HCT116 (cell line): ENCODE measurements around the gene SPTSSA. TPM values are rescaled to one million over a fixed set of nuclear protein-coding genes. Genes with fewer than 3 reads are reported as not detected.

Experiments used
- ATAC-seq: fragments of 200-7000 bp; cut with Tn5 transposase; 2 replicates; pipeline ENCODE4 v1.9.1; 2020; ENCODE audit warnings: mild to moderate bottlenecking, moderate library complexity
- BruUV-seq: library from RNA; stranded (reverse); fragments of 400-500 nt; replicated peaks from 2 replicates; lab custom pipeline; 2021; lab: Mats Ljungman, UMichigan
- CTCF ChIA-PET: fragments of 300-600 bp; sonication (Branson Sonifier 250); formaldehyde crosslinking; loops from one replicate; lab custom pipeline; 2021; ENCODE audit warnings: antibody characterized with exemption; lab: Charles Lee
- POLR2A ChIA-PET: fragments of 300-600, 350-600 bp; sonication (Branson Sonifier 250); formaldehyde crosslinking; loops from one replicate; lab custom pipeline; 2021; ENCODE audit warnings: antibody characterized with exemption; lab: Charles Lee
- RAD21 ChIA-PET, 2 experiments: fragments of 300-600 bp; sonication (Branson Sonifier 250); formaldehyde crosslinking; loops; one replicate each; lab custom pipeline; 2023; ENCODE audit warnings: low total read pairs in 2 of 2; ENCODE audit not compliant: uncharacterized antibody in 2 of 2, unreplicated experiment in 2 of 2, low non-redundant PET in 1 of 2; lab: Charles Lee
- DNase-seq: peaks from one replicate; pipeline ENCODE4 v3.0.0-alpha.2; 2010; ENCODE audit warnings: low read depth, low spot score
- H2AFZ ChIP-seq: fragments of 200-600 bp; shearing (Covaris generic), sonication (generic); 2 replicates; pipeline ENCODE4 v1.6.1; 2017; ENCODE audit warnings: low read depth, mixed run types, mixed read lengths, antibody characterized with exemption, low read length; ENCODE audit not compliant: poor library complexity, severe bottlenecking
- H3K27ac ChIP-seq: 2 replicates; pipeline ENCODE4 v1.5.1; 2012; ENCODE audit warnings: low read depth, low read length
- H3K27me3 ChIP-seq: fragments of 200-600 bp; sonication (generic); 2 replicates; pipeline ENCODE4 v1.6.1; 2016; ENCODE audit warnings: mixed run types, low read length, mixed read lengths; ENCODE audit not compliant: insufficient read depth
- H3K36me3 ChIP-seq, 2 experiments: fragments of 200-500 bp in 1 of 2; fragments of 200-600 bp in 1 of 2; sonication (Bioruptor generic) in 1 of 2; sonication (generic) in 1 of 2; 2 replicates each; pipeline versions ENCODE4 v1.5.1 to v1.6.1; 2014 to 2016; ENCODE audit warnings: low read length in 2 of 2, inconsistent platforms in 1 of 2, mixed read lengths in 1 of 2, mixed run types in 1 of 2; ENCODE audit not compliant: insufficient read depth in 2 of 2, control insufficient read depth in 1 of 2
- H3K4me1 ChIP-seq, 2 experiments: fragments of 200-600 bp in 1 of 2; sonication (generic) in 1 of 2; 2 replicates each; pipeline versions ENCODE4 v1.5.1 to v1.6.1; 2012 to 2017; ENCODE audit warnings: low read length in 2 of 2, inconsistent platforms in 1 of 2, mild to moderate bottlenecking in 1 of 2, mixed read lengths in 1 of 2, mixed run types in 1 of 2, moderate library complexity in 1 of 2; ENCODE audit not compliant: insufficient read depth in 2 of 2, control insufficient read depth in 1 of 2
- H3K4me2 ChIP-seq: fragments of 200-600 bp; sonication (generic); 2 replicates; pipeline ENCODE4 v1.6.1; 2017; ENCODE audit warnings: mixed run types, low read length, mixed read lengths
- H3K4me3 ChIP-seq, 2 experiments: fragments of 200-600 bp in 1 of 2; sonication (generic) in 1 of 2; replicated peaks in 1 of 2; 2 replicates each; pipeline ENCODE4 v1.5.1; 2011 to 2016; ENCODE audit warnings: low read length in 2 of 2, control low read depth in 1 of 2, low read depth in 1 of 2, mild to moderate bottlenecking in 1 of 2, mixed read lengths in 1 of 2, mixed run types in 1 of 2
- H3K79me2 ChIP-seq: fragments of 200-600 bp; sonication (generic); 2 replicates; pipeline ENCODE4 v1.6.1; 2017; ENCODE audit warnings: mild to moderate bottlenecking, mixed run types, low read length, moderate library complexity, mixed read lengths; ENCODE audit not compliant: insufficient read depth
- H3K9ac ChIP-seq: fragments of 200-600 bp; sonication (generic); 2 replicates; pipeline ENCODE4 v1.6.1; 2016; ENCODE audit warnings: low read length, mixed read lengths
- H3K9me2 ChIP-seq: fragments of 200-600 bp; sonication (generic), shearing (Covaris generic); 2 replicates; pipeline ENCODE4 v1.6.1; 2017; ENCODE audit warnings: mixed run types, mild to moderate bottlenecking, moderate library complexity; ENCODE audit not compliant: insufficient read depth
- H3K9me3 ChIP-seq, 2 experiments: fragments of 200-500 bp in 1 of 2; fragments of 200-600 bp in 1 of 2; sonication (Bioruptor generic) in 1 of 2; sonication (generic) in 1 of 2; 2 replicates each; pipeline ENCODE4 v1.6.1; 2014 to 2017; ENCODE audit warnings: low read length in 2 of 2, mixed read lengths in 2 of 2, inconsistent platforms in 1 of 2, low read depth in 1 of 2, mild to moderate bottlenecking in 1 of 2, mixed run types in 1 of 2, moderate library complexity in 1 of 2; ENCODE audit not compliant: control insufficient read depth in 1 of 2, insufficient read depth in 1 of 2
- H4K20me1 ChIP-seq: fragments of 200-600 bp; sonication (generic), shearing (Covaris generic); 2 replicates; pipeline ENCODE4 v1.6.1; 2017; ENCODE audit warnings: mixed run types, mild to moderate bottlenecking, moderate library complexity; ENCODE audit not compliant: insufficient read depth
- ATF3 ChIP-seq: IDR thresholded peaks from 2 replicates; pipeline ENCODE4 v1.6.1; 2012
- ELF1 ChIP-seq: IDR thresholded peaks from 2 replicates; pipeline ENCODE4 v1.6.1; 2012; ENCODE audit warnings: low read depth, borderline replicate concordance
- EZH2 ChIP-seq: fragments of 200-600 bp; sonication (generic); IDR thresholded peaks from 2 replicates; pipeline ENCODE4 v1.6.1; 2017; ENCODE audit warnings: antibody characterized with exemption, mixed run types
- FOSL1 ChIP-seq: IDR thresholded peaks from 2 replicates; pipeline ENCODE4 v1.6.1; 2012; ENCODE audit warnings: low read depth
- JUND ChIP-seq: IDR thresholded peaks from 2 replicates; pipeline ENCODE4 v1.6.1; 2012
- MAX ChIP-seq: IDR thresholded peaks from 2 replicates; pipeline ENCODE4 v1.6.1; 2012
- POLR2A ChIP-seq: IDR thresholded peaks from 2 replicates; pipeline ENCODE4 v1.7.0; 2011; ENCODE audit warnings: borderline replicate concordance; ENCODE audit not compliant: insufficient read depth, insufficient read length; ENCODE audit errors: extremely low read depth
- RAD21 ChIP-seq: IDR thresholded peaks from 2 replicates; pipeline ENCODE4 v1.6.1; 2012; ENCODE audit warnings: low read depth, mild to moderate bottlenecking
- REST ChIP-seq: IDR thresholded peaks from 2 replicates; pipeline ENCODE4 v1.6.1; 2012; ENCODE audit warnings: low read depth
- SIN3A ChIP-seq: IDR thresholded peaks from 2 replicates; pipeline ENCODE4 v1.6.1; 2012; ENCODE audit warnings: low read depth
- ZBTB33 ChIP-seq: IDR thresholded peaks from 2 replicates; pipeline ENCODE4 v1.6.1; 2011; ENCODE audit warnings: mild to moderate bottlenecking, low read length, moderate library complexity; ENCODE audit not compliant: insufficient replicate concordance; ENCODE audit errors: extremely low read depth
- ZNF274 ChIP-seq: fragments of 200-500 bp; sonication (Bioruptor generic); IDR thresholded peaks from 2 replicates; pipeline ENCODE4 v1.6.1; 2014; ENCODE audit warnings: mild to moderate bottlenecking, low read depth, low read length, inconsistent platforms
- intact Hi-C: fragments of 100-400 bp; cut with micrococcal nuclease; formaldehyde crosslinking; loops from 2 replicates; pipeline ENCODE4 v1.10.0; 2022
- total RNA-seq: library from RNA; stranded (reverse); gene quantifications from one replicate; pipeline ENCODE4 v1.2.1, GENCODE V29; 2021; ENCODE audit not compliant: unreplicated experiment

The SPTSSA gene
- total RNA-seq, 1 experiment from 2014 or later, result 17.0 TPM

GRCh38 chr14:34438438-34438837 is 23.6 kb downstream of the SPTSSA start:
- CTCF ChIA-PET, result no interaction called here
- Histone ChIP-seq H3K27me3 (no peaks in the 10 kb centered on the region), H3K4me3 (no peak overlapping the region), H4K20me1 (peaks cover 4% of the 10 kb centered on the region), H3K27ac (no peak overlapping the region), H3K4me1 (no peaks in the 10 kb centered on the region), H3K36me3 (no peaks in the 10 kb centered on the region; a peak in 1 of 4 replicates), H3K4me2 (no peak overlapping the region), H3K9me3 (no peaks in the 10 kb centered on the region), H3K79me2 (peaks cover 53% of the 10 kb centered on the region), H3K9ac (no peak overlapping the region), H3K9me2 (no peaks in the 10 kb centered on the region), H2AFZ (no peak overlapping the region)
- intact Hi-C loops, result no loop called here
- BruUV-seq, result no TSS peak
- DNase-seq (no peak), ATAC-seq (no peak)
- RAD21 ChIA-PET, result no interaction called here
- TF ChIP-seq ZBTB33 (no peak), ELF1 (no peak), JUND (no peak), POLR2A (no peak), SIN3A (no peak), EZH2 (no peak), MAX (no peak), REST (no peak), ATF3 (no peak), FOSL1 (no peak), ZNF274 (no peak), RAD21 (no peak)
- POLR2A ChIA-PET, result no interaction called here
